ENCODE measurements around the gene PCDHB11.
"Not testable (repeated sequence)": the region's sequence is repeated elsewhere in the genome, so short reads cannot be mapped to it uniquely, and the experiment has no call there.

Gene PCDHB11

DNA sequence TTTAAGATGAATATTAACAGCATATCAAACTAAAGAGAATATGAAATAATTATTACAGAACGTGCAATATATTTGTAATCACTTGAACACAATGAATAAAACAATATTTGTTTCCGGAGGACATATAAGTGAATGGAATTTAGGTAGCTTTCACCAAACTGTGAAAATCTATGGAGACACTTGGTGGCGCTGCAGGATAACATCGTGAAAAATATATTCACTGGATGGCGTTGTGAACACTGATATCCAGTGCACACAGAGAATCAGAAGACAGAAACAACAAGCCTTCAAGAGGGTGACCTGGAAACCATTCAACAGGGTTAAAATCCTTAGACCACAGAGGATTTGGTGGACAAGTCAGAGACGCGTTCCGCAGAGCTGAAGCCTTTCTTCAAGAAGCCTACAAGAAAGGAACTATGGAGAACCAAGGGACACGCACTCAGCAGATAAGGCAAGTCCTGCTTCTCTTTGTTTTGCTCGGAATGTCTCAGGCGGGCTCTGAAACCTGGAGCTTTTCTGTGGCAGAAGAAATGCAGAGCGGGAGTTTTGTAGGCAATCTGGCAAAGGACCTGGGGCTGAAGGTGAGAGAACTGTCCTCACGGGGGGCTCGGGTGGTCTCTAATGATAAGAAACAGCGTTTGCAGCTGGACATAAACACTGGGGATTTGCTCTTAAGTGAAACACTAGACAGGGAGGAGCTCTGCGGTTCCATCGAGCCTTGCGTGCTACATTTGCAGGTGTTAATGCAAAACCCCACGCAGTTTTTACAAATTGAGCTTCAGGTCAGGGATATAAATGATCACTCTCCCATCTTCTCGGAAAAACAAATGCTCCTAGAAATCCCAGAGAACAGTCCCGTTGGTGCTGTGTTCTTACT, at the start of gene PCDHB11:
Gene PCDHB11 (plus strand): TSS at position 269 of the 877 bp plus-strand sequence. CDS start 148 bp downstream, at position 417.
- Mint-ChIP-seq H3K27ac (no peak within 1 kb of the TSS), H3K9me3 (peaks cover 10% of the 10 kb centered on the region), H3K36me3 (no peaks in the 10 kb centered on the region), H3K4me3 (no peak within 1 kb of the TSS), H3K27me3 (peaks cover 5% of the 10 kb centered on the region), H3K4me1 (no peaks in the 10 kb centered on the region)
- ATAC-seq (ENCODE audit: low read depth), result no peak
- DNase-seq (ENCODE audit: low spot score in 2 of 2), result no peak

GRCh38 chr5:141149812-141150211, 49.6 kb upstream of the PCDHB11 start, which contains the start of gene PCDHB6:
TSS of gene PCDHB6 (plus strand) at chr5:141150057. CDS start at chr5:141150258, 201 bp downstream.
- Mint-ChIP-seq H3K27ac (no peak within 1 kb of the TSS), H3K27me3 (no peaks in the 10 kb centered on the region), H3K9me3 (peaks cover 1% of the 10 kb centered on the region), H3K36me3 (peaks cover 3% of the 10 kb centered on the region), H3K4me3 (no peak within 1 kb of the TSS), H3K4me1 (peaks cover 2% of the 10 kb centered on the region)
- DNase-seq (ENCODE audit: low spot score in 2 of 2) (no peak), ATAC-seq (ENCODE audit: low read depth) (no peak)

GRCh38 chr5:141150224-141150992, 49.0 kb upstream of the PCDHB11 start:
- ATAC-seq (ENCODE audit: low read depth), result no peak
- H3K27me3 Mint-ChIP-seq, result no peaks in the 10 kb centered on the region
- H3K4me3 Mint-ChIP-seq, result no peak overlapping the region
- H3K4me1 Mint-ChIP-seq, result peaks cover 2% of the 10 kb centered on the region
- DNase-seq (ENCODE audit: low spot score in 2 of 2), result no peak
- H3K9me3 Mint-ChIP-seq, result peaks cover 1% of the 10 kb centered on the region
- peaks cover 3% of the 10 kb centered on the region for H3K36me3 Mint-ChIP-seq
- no peak overlapping the region for H3K27ac Mint-ChIP-seq

DNA sequence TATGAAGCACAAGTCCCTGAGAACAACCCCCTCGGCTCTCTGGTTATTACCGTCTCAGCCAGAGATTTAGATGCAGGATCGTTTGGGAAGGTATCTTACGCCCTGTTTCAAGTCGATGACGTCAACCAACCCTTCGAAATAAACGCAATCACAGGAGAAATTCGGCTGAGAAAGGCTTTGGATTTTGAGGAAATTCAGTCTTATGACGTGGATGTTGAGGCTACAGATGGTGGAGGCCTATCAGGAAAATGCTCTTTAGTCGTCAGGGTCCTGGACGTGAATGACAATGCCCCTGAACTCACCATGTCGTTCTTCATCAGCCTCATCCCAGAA, 48.5 kb upstream of the PCDHB11 start:
- ATAC-seq (ENCODE audit: low read depth) (no peak), DNase-seq (ENCODE audit: low spot score in 2 of 2) (no peak)
- H3K27ac Mint-ChIP-seq, result no peak overlapping the region
- peaks cover 2% of the 10 kb centered on the region for H3K4me1 Mint-ChIP-seq
- peaks cover 1% of the 10 kb centered on the region for H3K9me3 Mint-ChIP-seq
- H3K36me3 Mint-ChIP-seq, result peaks cover 3% of the 10 kb centered on the region
- no peak overlapping the region for H3K4me3 Mint-ChIP-seq
- no peaks in the 10 kb centered on the region for H3K27me3 Mint-ChIP-seq

GRCh38 chr5:141151632-141152031, 47.8 kb upstream of the PCDHB11 start:
- not testable (repeated sequence) for DNase-seq (ENCODE audit: low spot score in 2 of 2); H3K27ac Mint-ChIP-seq; H3K27me3 Mint-ChIP-seq; H3K4me1 Mint-ChIP-seq; H3K9me3 Mint-ChIP-seq; H3K36me3 Mint-ChIP-seq; H3K4me3 Mint-ChIP-seq; ATAC-seq (ENCODE audit: low read depth)

DNA sequence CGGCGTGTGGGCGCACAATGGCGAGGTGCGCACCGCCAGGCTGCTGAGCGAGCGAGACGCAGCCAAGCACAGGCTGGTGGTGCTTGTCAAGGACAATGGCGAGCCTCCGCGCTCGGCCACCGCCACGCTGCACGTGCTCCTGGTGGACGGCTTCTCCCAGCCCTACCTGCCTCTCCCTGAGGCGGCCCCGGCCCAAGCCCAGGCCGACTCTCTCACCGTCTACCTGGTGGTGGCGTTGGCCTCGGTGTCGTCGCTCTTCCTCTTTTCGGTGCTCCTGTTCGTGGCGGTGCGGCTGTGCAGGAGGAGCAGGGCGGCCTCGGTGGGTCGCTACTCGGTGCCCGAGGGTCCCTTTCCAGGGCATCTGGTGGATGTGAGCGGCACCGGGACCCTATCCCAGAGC, 47.3 kb upstream of the PCDHB11 start:
- not testable (repeated sequence) for H3K27ac Mint-ChIP-seq; H3K4me1 Mint-ChIP-seq; ATAC-seq (ENCODE audit: low read depth); H3K9me3 Mint-ChIP-seq; H3K27me3 Mint-ChIP-seq; H3K4me3 Mint-ChIP-seq; H3K36me3 Mint-ChIP-seq; DNase-seq (ENCODE audit: low spot score in 2 of 2)

GRCh38 chr5:141155540-141156374, 43.7 kb upstream of the PCDHB11 start:
- Mint-ChIP-seq H3K27me3 (peaks cover 1% of the 10 kb centered on the region), H3K4me3 (no peak overlapping the region), H3K27ac (no peak overlapping the region), H3K4me1 (no peaks in the 10 kb centered on the region), H3K36me3 (peaks cover 1% of the 10 kb centered on the region), H3K9me3 (peaks cover 3% of the 10 kb centered on the region)
- no peak for ATAC-seq (ENCODE audit: low read depth)
- DNase-seq (ENCODE audit: low spot score in 2 of 2), result no peak

DNA sequence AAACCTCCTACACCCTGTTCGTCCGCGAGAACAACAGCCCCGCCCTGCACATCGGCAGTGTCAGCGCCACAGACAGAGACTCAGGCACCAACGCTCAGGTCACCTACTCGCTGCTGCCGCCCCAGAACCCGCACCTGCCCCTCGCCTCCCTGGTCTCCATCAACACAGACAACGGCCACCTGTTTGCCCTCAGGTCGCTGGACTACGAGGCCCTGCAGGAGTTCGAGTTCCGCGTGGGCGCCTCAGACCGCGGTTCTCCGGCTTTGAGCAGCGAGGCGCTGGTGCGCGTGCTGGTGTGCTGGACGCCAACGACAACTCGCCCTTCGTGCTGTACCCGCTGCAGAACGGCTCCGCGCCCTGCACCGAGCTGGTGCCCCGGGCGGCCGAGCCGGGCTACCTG, 42.1 kb upstream of the PCDHB11 start:
- H3K4me3 Mint-ChIP-seq; H3K36me3 Mint-ChIP-seq; ATAC-seq (ENCODE audit: low read depth); H3K27ac Mint-ChIP-seq; H3K27me3 Mint-ChIP-seq; H3K9me3 Mint-ChIP-seq; DNase-seq (ENCODE audit: low spot score in 2 of 2); H3K4me1 Mint-ChIP-seq: not testable (repeated sequence)

DNA sequence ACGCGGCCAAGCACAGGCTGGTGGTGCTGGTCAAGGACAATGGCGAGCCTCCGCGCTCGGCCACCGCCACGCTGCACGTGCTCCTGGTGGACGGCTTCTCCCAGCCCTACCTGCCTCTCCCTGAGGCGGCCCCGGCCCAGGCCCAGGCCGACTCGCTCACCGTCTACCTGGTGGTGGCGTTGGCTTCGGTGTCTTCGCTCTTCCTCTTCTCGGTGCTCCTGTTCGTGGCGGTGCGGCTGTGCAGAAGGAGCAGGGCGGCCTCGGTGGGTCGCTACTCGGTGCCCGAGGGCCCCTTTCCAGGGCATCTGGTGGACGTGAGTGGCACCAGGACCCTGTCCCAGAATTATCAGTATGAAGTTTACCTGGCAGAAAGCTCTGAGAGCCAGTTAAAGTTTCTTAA, 41.5 kb upstream of the PCDHB11 start:
- not testable (repeated sequence) for H3K4me3 Mint-ChIP-seq, H3K9me3 Mint-ChIP-seq

DNA sequence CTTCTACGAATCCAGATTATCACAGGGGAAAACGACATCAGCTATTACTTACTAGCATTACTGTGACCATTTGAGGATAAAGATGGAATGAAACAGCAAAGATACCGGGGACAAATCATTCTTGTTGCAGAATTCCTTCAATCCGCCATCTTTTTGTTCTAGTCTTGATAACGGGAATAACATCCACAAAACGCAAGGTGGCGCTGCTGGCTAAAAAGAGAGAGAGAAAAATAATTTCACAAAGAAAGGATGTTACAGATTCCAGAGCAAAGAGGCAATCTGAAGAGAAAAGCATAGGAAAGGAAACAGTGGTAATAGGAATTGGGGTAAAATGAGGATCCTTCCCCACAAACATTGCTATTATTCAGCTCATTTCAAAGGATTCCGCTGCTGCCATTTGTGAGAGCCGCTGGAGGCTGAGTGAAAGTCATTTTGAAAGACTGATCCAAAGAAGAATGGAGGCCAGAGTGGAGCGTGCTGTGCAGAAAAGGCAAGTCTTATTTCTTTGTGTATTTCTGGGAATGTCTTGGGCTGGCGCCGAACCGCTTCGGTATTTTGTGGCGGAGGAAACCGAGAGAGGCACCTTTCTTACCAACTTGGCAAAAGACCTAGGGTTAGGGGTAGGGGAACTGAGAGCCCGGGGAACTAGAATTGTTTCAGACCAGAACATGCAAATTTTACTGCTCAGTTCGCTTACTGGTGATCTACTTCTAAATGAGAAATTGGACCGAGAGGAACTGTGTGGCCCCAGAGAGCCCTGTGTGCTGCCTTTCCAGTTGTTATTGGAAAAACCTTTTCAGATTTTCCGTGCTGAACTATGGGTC, 26.8 kb upstream of the PCDHB11 start, which contains the start of gene PCDHB7:
Gene PCDHB7 (plus strand): TSS at position 264 of the 824 bp plus-strand sequence. CDS start 192 bp downstream, at position 456.
- DNase-seq (ENCODE audit: low spot score in 2 of 2), result no peak
- peaks cover 4% of the 10 kb centered on the region for H3K9me3 Mint-ChIP-seq
- no peak for ATAC-seq (ENCODE audit: low read depth)
- H3K4me1 Mint-ChIP-seq, result peaks cover 3% of the 10 kb centered on the region
- H3K27ac Mint-ChIP-seq, result peak within 1 kb of the TSS; percentile 3
- peaks cover 2% of the 10 kb centered on the region for H3K36me3 Mint-ChIP-seq
- H3K27me3 Mint-ChIP-seq, result peaks cover 6% of the 10 kb centered on the region
- H3K4me3 Mint-ChIP-seq, result no peak within 1 kb of the TSS

More for the DNA sequence above, 41.5 kb upstream of the PCDHB11 start:
- ATAC-seq (ENCODE audit: low read depth); H3K27ac Mint-ChIP-seq; DNase-seq (ENCODE audit: low spot score in 2 of 2); H3K27me3 Mint-ChIP-seq; H3K36me3 Mint-ChIP-seq; H3K4me1 Mint-ChIP-seq: not testable (repeated sequence)

- not testable (repeated sequence) for H3K4me1 Mint-ChIP-seq; H3K36me3 Mint-ChIP-seq; H3K9me3 Mint-ChIP-seq; H3K4me3 Mint-ChIP-seq; ATAC-seq (ENCODE audit: low read depth); DNase-seq (ENCODE audit: low spot score in 2 of 2); H3K27me3 Mint-ChIP-seq; H3K27ac Mint-ChIP-seq
These were observed 24.9 kb upstream of the PCDHB11 start for GRCh38 chr5:141174291-141175104.

GRCh38 chr5:141175933-141176332, 23.5 kb upstream of the PCDHB11 start:
- Mint-ChIP-seq H3K4me1 (peaks cover 3% of the 10 kb centered on the region), H3K4me3 (no peak overlapping the region), H3K27ac (no peak overlapping the region), H3K36me3 (no peaks in the 10 kb centered on the region), H3K27me3 (peaks cover 2% of the 10 kb centered on the region), H3K9me3 (peaks cover 3% of the 10 kb centered on the region)
- no peak for ATAC-seq (ENCODE audit: low read depth)
- DNase-seq (ENCODE audit: low spot score in 2 of 2), result no peak

Data from memory B cell (primary cell).